Gastrocnemius medialis (tissue), 4 donors: ENCODE measurements around the gene PLEKHM2. TPM values are rescaled to one million over a fixed set of nuclear protein-coding genes. Genes with fewer than 3 reads are reported as not detected.

Experiments
- ATAC-seq, 2 donors: fragments of 150-250 bp; one replicate each; pipeline ENCODE4 v1.9.1; 2016
- DNase-seq, 2 donors: peaks; one replicate each; pipeline ENCODE4 v3.0.0-alpha.2; 2019
- H3K27ac ChIP-seq, 4 donors: fragments of 200-600 bp; sonication (generic); 1 replicate in 1 of 4; 2 replicates in 3 of 4; pipeline ENCODE4 v1.5.1; 2016 to 2018; ENCODE audit warnings: mild to moderate bottlenecking in 2 of 4, moderate library complexity in 1 of 4
- H3K27me3 ChIP-seq, 3 donors: fragments of 200-600 bp; sonication (generic) in 2 of 3; 1 replicate in 1 of 3; 2 replicates in 2 of 3; pipeline versions ENCODE4 v1.5.1 to v1.6.0; 2016 to 2019; ENCODE audit warnings: mild to moderate bottlenecking in 1 of 3, moderate library complexity in 1 of 3
- H3K36me3 ChIP-seq, 2 donors: fragments of 200-600 bp; sonication (generic) in 1 of 2; one replicate each; pipeline ENCODE4 v1.5.1; 2017 to 2018
- H3K4me1 ChIP-seq, 2 donors: fragments of 200-600 bp; sonication (generic) in 1 of 2; one replicate each; pipeline ENCODE4 v1.5.1; 2016 to 2017; ENCODE audit warnings: mild to moderate bottlenecking in 2 of 2
- H3K4me3 ChIP-seq, 4 donors: fragments of 200-600 bp; sonication (generic) in 3 of 4; 1 replicate in 1 of 4; 2 replicates in 3 of 4; pipeline ENCODE4 v1.5.1; 2016 to 2019; ENCODE audit warnings: mild to moderate bottlenecking in 2 of 4
- H3K9me3 ChIP-seq, 3 donors: fragments of 200-600 bp; sonication (generic) in 2 of 3; 1 replicate in 1 of 3; 2 replicates in 2 of 3; pipeline ENCODE4 v1.5.1; 2016 to 2019
- POLR2A ChIP-seq, 2 donors: fragments of 450-650 bp; IDR thresholded peaks; one replicate each; pipeline ENCODE4 v1.6.1; 2017; ENCODE audit warnings: antibody characterized with exemption in 2 of 2, mild to moderate bottlenecking in 2 of 2, moderate library complexity in 2 of 2
- in situ Hi-C, 4 donors: fragments of 200-750 bp; cut with MboI; loops; one replicate each; pipeline versions ENCODE4 v1.15.0 to v1.8.0; 2017; ENCODE audit warnings: low sequenced_read_pairs in 4 of 4
- intact Hi-C: fragments of 100-400 bp; cut with DNase I; formaldehyde crosslinking; loops from one replicate; pipeline ENCODE4 v1.15.1; 2023; ENCODE audit warnings: low total_unique reads
- total RNA-seq, 4 donors: library from RNA; depleted of rRNA; stranded (reverse); fragments of >200 nt; gene quantifications; one replicate each; pipeline versions ENCODE4 v1.1.0 to v1.2.3, GENCODE V29; 2016
- TF ChIP-seq, protein P1 (sequence below), 5 experiments: fragments of 450-650 bp in 3 of 5; fragments of 200-600 bp in 2 of 5; sonication (generic) in 2 of 5; IDR thresholded peaks in 4 of 5; conservative IDR thresholded peaks in 1 of 5; 1 replicate in 4 of 5; 2 replicates in 1 of 5; pipeline ENCODE4 v1.5.1; 2016 to 2019; ENCODE audit warnings: antibody characterized with exemption in 5 of 5, mild to moderate bottlenecking in 3 of 5, moderate library complexity in 3 of 5

Gene PLEKHM2
- total RNA-seq, 4 donors from 2014 or later, result 86.7 to 170 (median 144) TPM

DNA sequence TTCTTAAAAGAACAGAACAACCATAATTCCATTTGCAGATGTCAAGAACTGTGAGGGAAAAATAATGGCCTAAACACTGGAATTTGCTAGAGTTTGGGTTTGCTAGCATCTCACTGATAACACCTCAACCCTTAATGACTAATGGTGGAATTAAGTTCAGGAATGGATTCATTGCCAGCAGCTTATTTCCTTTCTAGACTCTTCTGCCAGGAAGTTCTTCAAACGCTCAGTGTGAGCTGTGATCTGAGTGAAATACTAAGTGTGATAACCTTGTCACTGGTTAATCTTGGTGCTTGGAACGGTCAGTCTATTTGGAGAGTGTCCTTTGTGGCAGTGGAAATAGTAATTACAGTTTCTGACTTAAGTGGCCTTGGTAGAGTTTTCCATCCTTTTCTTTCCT, 21.6 kb upstream of the PLEKHM2 start:
- Histone ChIP-seq H3K4me3 (no peak overlapping the region), H3K36me3 (peaks cover 0 to 39% of the 10 kb centered on the region in 2 donors), H3K27ac (peak overlapping the region; percentile 23 to 53 (median 38)), H3K4me1 (peaks cover 17 to 20% of the 10 kb centered on the region in 2 donors), H3K27me3 (no peaks in the 10 kb centered on the region), H3K9me3 (no peaks in the 10 kb centered on the region)
- TF ChIP-seq, protein P1, sequence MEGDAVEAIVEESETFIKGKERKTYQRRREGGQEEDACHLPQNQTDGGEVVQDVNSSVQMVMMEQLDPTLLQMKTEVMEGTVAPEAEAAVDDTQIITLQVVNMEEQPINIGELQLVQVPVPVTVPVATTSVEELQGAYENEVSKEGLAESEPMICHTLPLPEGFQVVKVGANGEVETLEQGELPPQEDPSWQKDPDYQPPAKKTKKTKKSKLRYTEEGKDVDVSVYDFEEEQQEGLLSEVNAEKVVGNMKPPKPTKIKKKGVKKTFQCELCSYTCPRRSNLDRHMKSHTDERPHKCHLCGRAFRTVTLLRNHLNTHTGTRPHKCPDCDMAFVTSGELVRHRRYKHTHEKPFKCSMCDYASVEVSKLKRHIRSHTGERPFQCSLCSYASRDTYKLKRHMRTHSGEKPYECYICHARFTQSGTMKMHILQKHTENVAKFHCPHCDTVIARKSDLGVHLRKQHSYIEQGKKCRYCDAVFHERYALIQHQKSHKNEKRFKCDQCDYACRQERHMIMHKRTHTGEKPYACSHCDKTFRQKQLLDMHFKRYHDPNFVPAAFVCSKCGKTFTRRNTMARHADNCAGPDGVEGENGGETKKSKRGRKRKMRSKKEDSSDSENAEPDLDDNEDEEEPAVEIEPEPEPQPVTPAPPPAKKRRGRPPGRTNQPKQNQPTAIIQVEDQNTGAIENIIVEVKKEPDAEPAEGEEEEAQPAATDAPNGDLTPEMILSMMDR (IDR thresholded peaks at IDR 0.05 in 4 of 5, conservative IDR thresholded peaks at IDR 0.05 in 1 of 5), result no peak
- TF ChIP-seq POLR2A (IDR thresholded peaks at IDR 0.05), result no peak
- no peak for ATAC-seq
- in situ Hi-C loops, result no loop called here
- intact Hi-C loops, result no loop called here
- no peak for DNase-seq

DNA sequence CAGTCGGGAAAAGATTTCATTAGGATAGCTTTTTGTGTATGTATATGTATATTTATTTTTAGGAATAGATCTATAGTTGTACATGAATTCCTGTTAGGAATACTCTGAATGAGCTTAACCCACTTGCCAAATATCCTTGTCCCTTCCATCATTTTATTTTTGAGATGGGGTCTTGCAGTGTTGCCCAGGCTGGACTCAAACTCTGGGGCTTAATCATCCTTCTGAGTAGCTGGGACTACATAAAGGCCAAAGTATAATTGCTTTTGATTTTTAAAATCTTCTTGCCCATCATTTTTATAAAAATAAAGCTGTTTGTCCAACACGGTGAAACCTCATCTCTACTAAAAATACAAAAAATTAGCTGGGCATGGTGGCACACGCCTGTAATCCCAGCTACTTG, 20.2 kb upstream of the PLEKHM2 start:
- intact Hi-C loops, result no loop called here
- DNase-seq (no peak), ATAC-seq (no peak)
- Histone ChIP-seq H3K36me3 (peaks cover 0 to 35% of the 10 kb centered on the region in 2 donors), H3K27ac (no peak overlapping the region), H3K27me3 (no peaks in the 10 kb centered on the region), H3K9me3 (no peaks in the 10 kb centered on the region), H3K4me1 (peaks cover 15 to 21% of the 10 kb centered on the region in 2 donors), H3K4me3 (no peak overlapping the region)
- TF ChIP-seq, protein P1 (IDR thresholded peaks at IDR 0.05 in 4 of 5, conservative IDR thresholded peaks at IDR 0.05 in 1 of 5), result no peak
- no peak for TF ChIP-seq POLR2A (IDR thresholded peaks at IDR 0.05)
- in situ Hi-C loops, result no loop called here

DNA sequence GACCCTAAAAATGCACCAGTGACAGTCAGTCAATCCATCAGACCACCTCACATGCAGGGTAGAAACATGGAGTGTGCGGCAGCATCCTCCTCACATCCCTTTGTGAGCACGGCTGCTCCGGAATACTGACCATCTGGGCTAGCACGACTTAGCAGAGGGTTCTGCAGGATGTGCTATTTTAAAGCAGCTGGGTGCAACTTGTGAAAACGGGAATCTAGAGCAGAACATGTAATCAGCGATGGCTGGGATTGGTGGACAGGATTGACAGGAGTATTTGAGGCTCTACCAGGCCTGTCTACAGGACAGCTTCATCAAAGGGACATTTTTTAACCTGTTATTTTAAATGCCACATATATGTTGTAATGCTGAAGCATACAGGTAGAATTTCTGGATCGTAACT, 16.8 kb upstream of the PLEKHM2 start:
- H3K4me1 ChIP-seq, result peaks cover 19 to 24% of the 10 kb centered on the region in 2 donors
- H3K36me3 ChIP-seq, result peaks cover 0 to 5% of the 10 kb centered on the region in 2 donors
- H3K9me3 ChIP-seq, result no peaks in the 10 kb centered on the region
- ATAC-seq (no peak), DNase-seq (no peak)
- intact Hi-C loops, result no loop called here
- H3K27ac ChIP-seq, result peak overlapping the region in 2 of 4 donors; percentile 12 to 41
- H3K27me3 ChIP-seq, result no peaks in the 10 kb centered on the region
- H3K4me3 ChIP-seq, result no peak overlapping the region
- TF ChIP-seq, protein P1 (IDR thresholded peaks at IDR 0.05 in 4 of 5, conservative IDR thresholded peaks at IDR 0.05 in 1 of 5), result no peak
- TF ChIP-seq POLR2A (IDR thresholded peaks at IDR 0.05), result no peak
- in situ Hi-C loops, result no loop called here

DNA sequence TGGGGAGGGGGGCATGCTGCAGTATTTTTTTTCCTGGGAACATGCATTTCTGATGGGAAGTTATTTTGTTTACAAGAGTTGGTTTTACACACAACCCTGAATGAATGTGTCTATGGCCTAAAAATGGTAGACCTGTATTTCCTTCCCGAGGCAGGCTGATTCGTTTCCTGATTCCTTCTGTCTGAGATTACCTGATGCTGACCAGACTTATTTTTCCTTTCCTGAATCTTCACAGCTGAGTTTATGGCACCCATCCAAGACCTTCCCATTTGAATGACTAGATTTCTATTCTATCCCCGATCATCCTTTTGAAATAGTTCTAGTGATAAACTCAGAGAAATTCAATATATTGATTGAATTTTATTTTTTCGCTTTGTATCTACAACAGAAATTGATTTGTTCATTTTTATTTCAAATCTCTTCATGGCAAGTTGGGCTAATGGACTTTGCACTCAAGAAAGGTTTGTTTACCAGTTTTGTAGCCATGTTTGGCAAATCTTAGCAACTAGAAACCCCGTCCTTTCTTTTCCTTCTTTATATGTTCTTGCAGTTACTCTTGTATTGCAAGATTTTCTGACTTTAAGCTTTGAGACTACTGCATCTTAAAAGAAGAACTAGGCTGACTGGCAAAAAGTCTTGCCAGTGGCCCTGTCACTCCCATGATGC, 15.9 kb upstream of the PLEKHM2 start:
- Histone ChIP-seq H3K4me1 (peaks cover 14 to 15% of the 10 kb centered on the region in 2 donors), H3K27ac (peak overlapping the region in 3 of 4 donors; percentile 2 to 41 (median 12)), H3K4me3 (no peak overlapping the region), H3K27me3 (no peaks in the 10 kb centered on the region), H3K36me3 (no peaks in the 10 kb centered on the region), H3K9me3 (no peaks in the 10 kb centered on the region)
- no peak for TF ChIP-seq POLR2A (IDR thresholded peaks at IDR 0.05)
- TF ChIP-seq, protein P1 (IDR thresholded peaks at IDR 0.05 in 4 of 5, conservative IDR thresholded peaks at IDR 0.05 in 1 of 5), result no peak
- ATAC-seq (no peak), DNase-seq (no peak)
- intact Hi-C loops, result no loop called here
- in situ Hi-C loops, result no loop called here
